ENCODE measurements around the gene GAREM2.

GAREM2 gene

GRCh38 chr2:26184121-26184520 lies 11.2 kb downstream of the GAREM2 start:
- TF ChIP-seq CTCF (IDR thresholded peaks at IDR 0.05; ENCODE audit: low read depth, low read length) = no peak
- Histone ChIP-seq H3K4me3 (ENCODE audit: low read depth, low read length) (no peak overlapping the region), H3K27me3 (no peaks in the 10 kb centered on the region), H3K36me3 (no peaks in the 10 kb centered on the region), H3K9me3 (no peaks in the 10 kb centered on the region), H3K4me1 (peaks cover 5% of the 10 kb centered on the region)
- DNase-seq = no peak

DNA sequence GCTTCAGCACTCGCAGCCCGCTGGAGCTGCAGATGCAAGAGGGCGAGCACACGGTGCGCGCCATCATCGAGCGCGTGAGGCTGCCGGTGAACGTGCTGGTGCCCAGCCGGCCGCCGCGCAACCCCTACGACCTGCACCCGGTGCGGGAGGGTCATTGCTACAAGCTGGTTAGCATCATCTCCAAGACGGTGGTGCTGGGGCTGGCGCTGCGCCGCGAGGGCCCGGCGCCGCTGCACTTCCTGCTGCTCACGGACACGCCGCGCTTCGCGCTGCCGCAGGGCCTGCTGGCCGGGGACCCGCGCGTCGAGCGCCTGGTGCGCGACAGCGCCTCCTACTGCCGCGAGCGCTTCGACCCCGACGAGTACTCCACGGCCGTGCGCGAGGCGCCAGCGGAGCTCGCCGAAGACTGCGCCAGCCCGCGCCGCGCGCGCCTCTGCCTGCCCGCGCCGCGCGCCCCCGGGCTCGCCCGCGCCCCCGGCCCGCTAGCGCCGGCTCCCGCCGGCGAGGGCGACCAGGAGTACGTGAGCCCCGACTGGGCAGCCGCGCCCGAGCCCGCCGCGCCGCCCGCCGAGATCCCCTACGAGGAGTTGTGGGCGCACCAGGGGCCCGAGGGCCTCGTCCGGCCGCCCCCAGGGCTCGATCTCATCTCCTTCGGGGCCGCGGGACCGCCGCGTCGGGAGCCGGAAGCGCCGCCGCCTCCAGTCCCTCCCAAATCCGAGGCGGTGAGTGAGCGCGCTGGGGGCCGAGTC lies 11.8 kb downstream of the GAREM2 start:
- H3K36me3 ChIP-seq = no peaks in the 10 kb centered on the region; the same call in 1 of the 2 replicates
- no peak for DNase-seq
- no peak for TF ChIP-seq CTCF (IDR thresholded peaks at IDR 0.05; ENCODE audit: low read depth, low read length)
- H3K4me1 ChIP-seq = no peaks in the 10 kb centered on the region
- H3K9me3 ChIP-seq = no peaks in the 10 kb centered on the region
- no peak overlapping the region for H3K4me3 ChIP-seq (ENCODE audit: low read depth, low read length)
- H3K27me3 ChIP-seq = no peaks in the 10 kb centered on the region

DNA sequence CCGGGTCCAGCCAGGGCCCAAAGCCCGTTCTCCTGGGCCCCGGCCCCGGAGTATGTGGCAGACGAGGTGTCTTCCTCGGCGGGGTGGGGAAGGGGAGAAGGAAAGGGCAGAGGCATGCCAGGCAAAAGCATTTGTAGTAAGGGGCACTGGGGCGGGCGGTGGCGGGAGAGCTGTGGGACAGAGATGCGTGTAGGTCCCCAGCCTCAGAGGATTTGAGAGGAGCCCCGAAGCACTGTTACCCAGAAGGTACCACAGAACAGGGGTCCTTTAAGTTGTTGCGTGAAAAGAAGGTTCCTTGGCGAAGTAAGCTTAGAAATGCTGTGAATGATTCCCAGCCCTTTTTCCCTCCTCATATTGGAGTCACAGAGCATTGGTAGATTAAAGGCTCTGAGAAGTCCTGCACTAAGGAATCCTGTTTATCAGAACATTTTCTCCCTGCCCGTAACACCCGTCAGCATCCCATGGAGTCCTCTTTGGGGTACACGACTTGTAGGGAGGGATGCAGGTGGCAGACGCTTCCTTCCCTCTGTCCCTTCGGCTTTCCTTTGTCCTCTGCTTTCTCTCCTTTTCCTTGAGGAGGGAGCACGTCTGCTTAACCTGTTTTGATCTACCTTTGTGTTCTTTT lies 12.5 kb downstream of the GAREM2 start:
- H3K27me3 ChIP-seq = no peaks in the 10 kb centered on the region
- no peak for TF ChIP-seq CTCF (IDR thresholded peaks at IDR 0.05; ENCODE audit: low read depth, low read length)
- no peaks in the 10 kb centered on the region for H3K4me1 ChIP-seq
- no peaks in the 10 kb centered on the region for H3K9me3 ChIP-seq
- no peak for DNase-seq
- H3K4me3 ChIP-seq (ENCODE audit: low read depth, low read length) = no peak overlapping the region
- peaks cover 1% of the 10 kb centered on the region; the same call in 1 of the 2 replicates for H3K36me3 ChIP-seq

GRCh38 chr2:26185954-26186770 lies 13.3 kb downstream of the GAREM2 start:
- Histone ChIP-seq H3K4me3 (ENCODE audit: low read depth, low read length) (no peak overlapping the region), H3K27me3 (no peaks in the 10 kb centered on the region), H3K36me3 (peaks cover 5% of the 10 kb centered on the region), H3K9me3 (no peaks in the 10 kb centered on the region), H3K4me1 (no peaks in the 10 kb centered on the region)
- TF ChIP-seq CTCF (IDR thresholded peaks at IDR 0.05; ENCODE audit: low read depth, low read length) = no peak
- DNase-seq = no peak

GRCh38 chr2:26187114-26187513 lies 14.2 kb downstream of the GAREM2 start:
- Histone ChIP-seq H3K27me3 (no peaks in the 10 kb centered on the region), H3K36me3 (peaks cover 14% of the 10 kb centered on the region)
- TF ChIP-seq CTCF (IDR thresholded peaks at IDR 0.05; ENCODE audit: low read depth, low read length) = no peak

More at GRCh38 chr2:26187114-26187513, 14.2 kb downstream of the GAREM2 start:
- no peaks in the 10 kb centered on the region for H3K9me3 ChIP-seq
- no peak for DNase-seq
- no peaks in the 10 kb centered on the region for H3K4me1 ChIP-seq
- no peak overlapping the region for H3K4me3 ChIP-seq (ENCODE audit: low read depth, low read length)
